ENCODE results near the gene EFHC1.

Gene EFHC1

DNA sequence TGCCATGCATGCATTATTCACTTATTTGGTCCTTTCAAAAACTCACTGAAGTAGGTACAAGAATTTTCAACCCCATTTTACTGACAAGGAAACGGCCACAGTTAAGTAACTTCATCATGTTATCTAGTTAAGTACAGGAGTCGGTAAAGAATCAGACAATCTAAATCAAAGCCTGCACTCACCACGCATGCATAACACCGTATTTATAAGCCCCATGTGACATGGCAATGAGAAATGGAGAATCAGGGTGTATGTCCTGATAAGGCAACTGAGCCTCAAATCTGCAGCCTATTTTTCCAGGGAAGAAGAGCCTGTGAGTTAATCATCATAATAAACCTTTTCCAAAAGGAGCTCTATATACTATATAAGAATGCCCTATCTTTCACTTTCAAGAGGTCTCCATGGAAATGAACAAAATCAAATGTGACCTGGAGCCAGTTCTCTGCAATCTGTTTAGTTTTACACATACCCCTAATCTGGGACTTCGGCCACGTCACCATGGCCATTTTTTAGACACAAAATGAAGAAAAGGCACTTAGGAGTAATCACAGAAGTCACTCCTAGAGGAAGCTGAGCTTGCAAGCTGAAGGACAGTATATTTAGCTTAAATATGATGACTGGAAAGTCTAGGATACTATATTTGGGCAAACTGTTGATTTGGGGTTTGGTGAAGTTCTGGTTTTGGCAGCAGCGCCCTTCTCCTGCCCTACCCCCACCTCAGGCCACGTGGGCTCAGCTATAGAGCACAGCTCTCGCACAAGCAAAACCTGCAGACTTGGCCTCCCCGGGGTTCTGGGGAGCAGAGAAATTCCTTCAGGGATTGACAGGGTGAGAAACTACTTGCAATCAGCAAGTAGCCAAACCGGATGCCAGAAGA lies 137.5 kb downstream of the EFHC1 start:
- Histone ChIP-seq H3K4me1 (ENCODE audit: control insufficient read depth, insufficient read depth, low read length) (peaks cover 17% of the 10 kb centered on the region), H3K27ac (ENCODE audit: low read depth, low read length) (peak overlapping the region; percentile 32), H3K27me3 (ENCODE audit: control insufficient read depth, insufficient read depth, low read length) (no peaks in the 10 kb centered on the region), H3K36me3 (ENCODE audit: control insufficient read depth, insufficient read depth, low read length) (no peaks in the 10 kb centered on the region), H3K9ac (ENCODE audit: low read depth, low read length) (no peak overlapping the region), H3K4me3 (ENCODE audit: low read depth, low read length) (no peak overlapping the region), H3K9me3 (ENCODE audit: control insufficient read depth, insufficient read depth, low read length) (no peaks in the 10 kb centered on the region)

DNA sequence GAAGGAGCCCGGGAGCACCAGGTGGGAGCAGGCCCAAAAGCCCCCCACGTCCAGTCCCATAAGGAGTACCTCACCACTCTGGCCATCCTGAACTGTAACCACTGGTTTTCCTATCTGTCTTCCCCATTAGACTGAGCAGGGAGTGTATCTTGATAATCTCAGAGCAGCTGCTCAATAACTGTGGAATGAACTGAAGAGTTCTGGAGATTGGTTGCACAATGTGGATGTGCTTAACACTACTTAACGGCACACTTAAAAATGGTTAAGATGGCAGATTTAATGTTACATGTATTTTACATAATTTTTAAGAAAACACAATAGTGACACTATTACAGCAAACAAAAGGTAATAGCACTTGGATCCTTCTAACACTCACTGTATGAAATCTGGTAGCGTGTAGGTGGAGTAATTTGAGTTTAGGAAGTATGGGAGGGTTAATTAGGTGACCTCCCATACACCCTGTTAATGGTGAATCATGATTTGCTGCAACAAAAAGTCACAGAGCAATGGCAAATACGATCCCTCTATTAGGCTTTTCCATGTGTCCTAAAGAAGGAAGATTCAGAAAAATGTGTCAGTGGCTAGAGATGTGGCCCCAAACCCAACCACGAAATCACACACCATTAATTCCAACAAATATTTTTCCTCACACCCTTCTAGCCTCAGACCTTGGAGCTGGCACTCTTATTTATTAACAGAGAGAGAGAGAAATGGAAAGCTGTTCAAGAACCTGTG lies 138.3 kb downstream of the EFHC1 start:
- Histone ChIP-seq H3K27ac (ENCODE audit: low read depth, low read length) (peak overlapping the region; percentile 32), H3K27me3 (ENCODE audit: control insufficient read depth, insufficient read depth, low read length) (no peaks in the 10 kb centered on the region), H3K9ac (ENCODE audit: low read depth, low read length) (no peak overlapping the region), H3K9me3 (ENCODE audit: control insufficient read depth, insufficient read depth, low read length) (no peaks in the 10 kb centered on the region), H3K4me3 (ENCODE audit: low read depth, low read length) (no peak overlapping the region), H3K36me3 (ENCODE audit: control insufficient read depth, insufficient read depth, low read length) (no peaks in the 10 kb centered on the region), H3K4me1 (ENCODE audit: control insufficient read depth, insufficient read depth, low read length) (peaks cover 13% of the 10 kb centered on the region)

DNA sequence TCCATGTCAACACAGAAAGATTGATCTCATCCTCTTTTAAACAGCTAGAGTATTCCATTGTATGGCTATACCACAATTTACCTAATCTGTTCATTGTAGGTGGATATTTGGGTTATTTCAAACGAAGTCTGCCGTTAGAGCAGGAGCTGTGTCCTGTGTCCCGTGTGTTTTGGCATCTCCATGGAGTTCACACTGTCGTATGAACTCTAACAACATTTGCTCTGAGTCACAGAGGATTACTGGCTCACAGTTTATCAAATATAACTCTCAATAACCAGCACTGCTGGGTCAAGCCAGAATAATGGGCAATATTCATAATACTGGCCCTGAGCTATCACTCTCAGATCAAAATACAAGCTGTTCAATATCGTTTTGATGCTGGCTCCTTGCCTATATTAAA lies 140.3 kb downstream of the EFHC1 start:
- Histone ChIP-seq H3K9ac (ENCODE audit: low read depth, low read length) (no peak overlapping the region), H3K27me3 (ENCODE audit: control insufficient read depth, insufficient read depth, low read length) (no peaks in the 10 kb centered on the region), H3K36me3 (ENCODE audit: control insufficient read depth, insufficient read depth, low read length) (no peaks in the 10 kb centered on the region), H3K4me1 (ENCODE audit: control insufficient read depth, insufficient read depth, low read length) (peaks cover 13% of the 10 kb centered on the region), H3K9me3 (ENCODE audit: control insufficient read depth, insufficient read depth, low read length) (no peaks in the 10 kb centered on the region), H3K4me3 (ENCODE audit: low read depth, low read length) (no peak overlapping the region), H3K27ac (ENCODE audit: low read depth, low read length) (no peak overlapping the region)

DNA sequence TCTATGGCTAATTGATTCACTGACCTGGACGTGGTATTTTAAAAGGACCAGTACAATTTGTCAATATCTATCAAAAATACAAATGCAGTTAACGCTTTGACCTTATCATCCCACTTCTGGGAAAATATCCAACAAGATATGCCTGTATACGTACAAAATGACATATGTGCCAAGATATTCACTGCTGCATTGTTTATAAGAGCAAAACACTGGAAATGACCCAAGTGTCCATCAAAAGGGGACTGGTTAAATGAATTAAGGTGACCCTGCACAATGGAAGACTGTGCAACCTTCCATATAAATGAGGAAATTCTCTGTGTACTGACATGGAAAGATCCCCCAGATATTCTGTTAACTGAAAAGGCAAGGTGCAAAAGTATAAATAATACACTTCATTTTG lies 142.8 kb downstream of the EFHC1 start:
- Histone ChIP-seq H3K9me3 (ENCODE audit: control insufficient read depth, insufficient read depth, low read length) (no peaks in the 10 kb centered on the region), H3K27ac (ENCODE audit: low read depth, low read length) (no peak overlapping the region), H3K4me3 (ENCODE audit: low read depth, low read length) (no peak overlapping the region), H3K9ac (ENCODE audit: low read depth, low read length) (no peak overlapping the region), H3K4me1 (ENCODE audit: control insufficient read depth, insufficient read depth, low read length) (peaks cover 13% of the 10 kb centered on the region), H3K36me3 (ENCODE audit: control insufficient read depth, insufficient read depth, low read length) (no peaks in the 10 kb centered on the region), H3K27me3 (ENCODE audit: control insufficient read depth, insufficient read depth, low read length) (no peaks in the 10 kb centered on the region)

DNA sequence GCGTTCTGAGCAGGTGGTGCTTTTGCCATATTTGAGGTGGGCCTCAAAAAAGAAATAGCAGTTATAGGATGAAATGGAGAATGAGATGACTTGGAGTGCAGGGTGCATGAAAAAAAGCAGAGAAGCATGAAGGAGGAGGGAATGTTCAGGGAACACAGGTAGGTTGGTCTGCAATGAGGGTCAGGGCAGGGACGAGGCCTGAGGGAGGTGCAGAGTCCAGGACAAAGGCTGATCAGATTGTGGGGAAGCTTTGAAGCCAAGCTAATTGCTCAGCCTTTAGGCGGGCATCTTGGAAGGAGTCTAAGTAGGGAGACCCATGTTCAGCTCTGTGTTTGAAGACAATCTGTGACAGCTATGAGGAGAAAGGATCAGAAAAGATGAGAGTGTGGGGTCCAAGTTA lies 144.7 kb downstream of the EFHC1 start:
- no peak overlapping the region for H3K27ac ChIP-seq (ENCODE audit: low read depth, low read length)
- H3K36me3 ChIP-seq (ENCODE audit: control insufficient read depth, insufficient read depth, low read length): no peaks in the 10 kb centered on the region
- no peaks in the 10 kb centered on the region for H3K27me3 ChIP-seq (ENCODE audit: control insufficient read depth, insufficient read depth, low read length)
- no peak overlapping the region for H3K4me3 ChIP-seq (ENCODE audit: low read depth, low read length)
- no peaks in the 10 kb centered on the region for H3K9me3 ChIP-seq (ENCODE audit: control insufficient read depth, insufficient read depth, low read length)
- H3K4me1 ChIP-seq (ENCODE audit: control insufficient read depth, insufficient read depth, low read length): peaks cover 20% of the 10 kb centered on the region
- H3K9ac ChIP-seq (ENCODE audit: low read depth, low read length): no peak overlapping the region

DNA sequence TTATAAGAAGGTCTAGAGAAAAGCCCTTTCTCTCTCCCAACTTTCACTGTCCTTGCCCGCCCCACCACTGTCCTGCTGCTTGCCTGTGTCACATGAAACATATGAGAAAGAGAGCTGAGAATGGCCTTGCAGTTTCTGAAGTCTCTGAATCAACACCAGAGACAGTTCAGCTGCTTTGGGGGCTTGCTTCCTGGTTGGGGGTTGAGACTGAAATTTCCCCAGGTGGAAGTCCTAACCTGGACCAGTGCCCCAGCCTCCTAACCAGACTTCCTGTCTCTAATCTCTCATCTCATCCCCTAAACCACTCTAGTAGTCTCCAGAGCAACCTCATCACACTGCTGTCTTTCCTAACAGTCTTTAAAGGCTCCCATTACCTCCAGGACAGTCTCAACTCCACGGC lies 146.1 kb downstream of the EFHC1 start:
- Histone ChIP-seq H3K9me3 (ENCODE audit: control insufficient read depth, insufficient read depth, low read length) (no peaks in the 10 kb centered on the region), H3K4me3 (ENCODE audit: low read depth, low read length) (no peak overlapping the region), H3K9ac (ENCODE audit: low read depth, low read length) (no peak overlapping the region), H3K27ac (ENCODE audit: low read depth, low read length) (no peak overlapping the region), H3K27me3 (ENCODE audit: control insufficient read depth, insufficient read depth, low read length) (no peaks in the 10 kb centered on the region), H3K4me1 (ENCODE audit: control insufficient read depth, insufficient read depth, low read length) (peaks cover 31% of the 10 kb centered on the region), H3K36me3 (ENCODE audit: control insufficient read depth, insufficient read depth, low read length) (no peaks in the 10 kb centered on the region)

DNA sequence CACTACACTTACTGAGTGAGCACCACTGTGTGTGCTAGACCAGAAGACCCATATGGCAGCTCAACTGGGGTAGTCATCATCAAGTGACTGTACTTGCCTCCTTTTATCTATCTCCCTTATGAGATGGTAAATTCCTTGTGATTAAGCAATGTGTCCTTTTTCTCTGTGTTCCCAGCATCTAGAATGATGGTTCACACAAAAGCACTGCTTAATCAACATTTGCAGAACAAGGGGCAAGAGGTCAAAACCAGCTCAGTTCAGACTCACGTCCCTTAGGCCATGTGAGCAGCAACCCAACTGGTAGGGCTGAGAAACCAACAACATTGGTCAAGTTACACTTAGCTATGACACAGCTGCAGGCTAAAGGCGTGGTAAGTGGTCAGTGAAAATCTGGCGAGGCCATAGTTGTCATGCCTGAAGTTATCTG lies 146.7 kb downstream of the EFHC1 start:
- H3K27ac ChIP-seq (ENCODE audit: low read depth, low read length): no peak overlapping the region
- H3K4me1 ChIP-seq (ENCODE audit: control insufficient read depth, insufficient read depth, low read length): peaks cover 33% of the 10 kb centered on the region
- H3K9ac ChIP-seq (ENCODE audit: low read depth, low read length): no peak overlapping the region

DNA sequence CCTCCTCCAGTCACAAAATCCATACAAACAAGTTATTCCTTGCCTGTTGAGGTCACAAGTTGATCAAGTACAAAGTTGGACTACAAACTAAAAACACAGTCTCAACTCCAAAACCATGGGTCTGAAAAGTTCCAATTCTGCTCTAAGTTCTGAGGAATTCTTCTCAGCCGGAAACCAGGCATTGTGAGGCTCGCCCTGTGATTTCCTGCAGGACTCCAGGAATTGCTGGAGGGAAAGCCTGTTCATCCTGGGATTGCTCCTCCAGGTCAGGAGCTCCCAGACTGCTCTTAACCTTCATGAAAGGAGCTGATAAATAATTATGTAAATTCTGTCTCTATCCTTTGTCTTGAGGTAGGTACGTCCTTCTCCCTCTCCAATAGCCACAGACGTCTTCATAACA lies 148.2 kb downstream of the EFHC1 start:
- no peak overlapping the region for H3K27ac ChIP-seq (ENCODE audit: low read depth, low read length)
- no peak overlapping the region for H3K4me3 ChIP-seq (ENCODE audit: low read depth, low read length)
- no peaks in the 10 kb centered on the region for H3K9me3 ChIP-seq (ENCODE audit: control insufficient read depth, insufficient read depth, low read length)
- H3K9ac ChIP-seq (ENCODE audit: low read depth, low read length): no peak overlapping the region
- H3K4me1 ChIP-seq (ENCODE audit: control insufficient read depth, insufficient read depth, low read length): peaks cover 43% of the 10 kb centered on the region
- H3K27me3 ChIP-seq (ENCODE audit: control insufficient read depth, insufficient read depth, low read length): no peaks in the 10 kb centered on the region
- no peaks in the 10 kb centered on the region for H3K36me3 ChIP-seq (ENCODE audit: control insufficient read depth, insufficient read depth, low read length)

More for the DNA sequence above, 146.7 kb downstream of the EFHC1 start:
- Histone ChIP-seq H3K27me3 (ENCODE audit: control insufficient read depth, insufficient read depth, low read length) (no peaks in the 10 kb centered on the region), H3K9me3 (ENCODE audit: control insufficient read depth, insufficient read depth, low read length) (no peaks in the 10 kb centered on the region), H3K4me3 (ENCODE audit: low read depth, low read length) (no peak overlapping the region), H3K36me3 (ENCODE audit: control insufficient read depth, insufficient read depth, low read length) (no peaks in the 10 kb centered on the region)

DNA sequence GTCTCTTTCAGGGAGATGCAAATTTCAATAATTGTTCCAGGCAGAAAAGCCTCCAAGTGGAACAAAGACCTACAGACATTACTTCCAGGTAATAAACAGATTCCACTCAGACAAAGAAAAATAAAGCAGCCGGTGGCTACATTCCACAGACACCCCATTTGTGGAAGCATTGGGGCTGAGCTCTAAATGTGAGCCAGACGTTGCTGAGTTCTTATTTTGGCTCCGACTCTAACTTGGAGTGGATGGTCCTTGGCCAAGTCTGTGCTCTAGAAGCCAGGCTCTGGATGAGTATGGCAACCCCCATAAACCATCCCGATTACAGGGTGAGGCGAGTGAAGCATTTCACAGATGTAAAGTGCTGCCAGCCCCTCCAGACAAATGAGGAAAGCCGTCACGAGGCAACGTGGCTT lies 150.2 kb downstream of the EFHC1 start:
- Histone ChIP-seq H3K27me3 (ENCODE audit: control insufficient read depth, insufficient read depth, low read length) (no peaks in the 10 kb centered on the region), H3K4me1 (ENCODE audit: control insufficient read depth, insufficient read depth, low read length) (peaks cover 55% of the 10 kb centered on the region), H3K27ac (ENCODE audit: low read depth, low read length) (peak overlapping the region; percentile 55), H3K9ac (ENCODE audit: low read depth, low read length) (no peak overlapping the region), H3K9me3 (ENCODE audit: control insufficient read depth, insufficient read depth, low read length) (no peaks in the 10 kb centered on the region), H3K4me3 (ENCODE audit: low read depth, low read length) (no peak overlapping the region), H3K36me3 (ENCODE audit: control insufficient read depth, insufficient read depth, low read length) (no peaks in the 10 kb centered on the region)

DNA sequence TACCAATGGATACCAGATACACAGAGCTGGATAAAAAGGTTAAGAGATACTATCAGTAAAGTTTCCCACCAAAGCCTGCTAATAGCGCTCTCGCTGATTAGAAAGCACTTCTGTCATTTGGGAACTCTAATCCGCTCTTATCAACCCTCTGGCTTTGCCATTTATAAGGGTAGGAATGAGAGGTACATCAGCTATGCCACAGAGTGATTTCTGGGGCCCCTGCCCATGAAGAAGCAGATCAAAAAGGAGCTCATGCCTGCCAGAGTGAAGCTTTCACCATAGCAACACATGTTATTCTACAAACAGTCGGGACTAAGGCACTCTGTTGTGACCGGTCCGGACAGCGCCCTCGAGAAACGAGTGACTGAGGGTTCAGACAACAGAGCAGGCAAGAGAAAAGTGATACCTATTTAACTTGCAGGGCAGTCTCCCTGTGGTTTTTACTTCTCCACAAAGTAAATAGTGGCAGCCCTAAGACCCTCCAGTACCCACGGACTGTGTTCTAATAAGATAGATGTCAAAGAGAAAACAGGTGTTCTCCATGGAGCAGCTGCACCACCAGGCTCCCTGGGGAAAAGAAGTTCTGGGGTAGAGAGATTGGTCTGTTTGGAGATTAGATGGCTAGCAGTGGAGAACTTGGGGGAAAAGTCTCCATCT lies 151.1 kb downstream of the EFHC1 start:
- H3K9me3 ChIP-seq (ENCODE audit: control insufficient read depth, insufficient read depth, low read length): no peaks in the 10 kb centered on the region
- no peaks in the 10 kb centered on the region for H3K36me3 ChIP-seq (ENCODE audit: control insufficient read depth, insufficient read depth, low read length)
- H3K4me3 ChIP-seq (ENCODE audit: low read depth, low read length): no peak overlapping the region
- no peaks in the 10 kb centered on the region for H3K27me3 ChIP-seq (ENCODE audit: control insufficient read depth, insufficient read depth, low read length)
- peaks cover 63% of the 10 kb centered on the region for H3K4me1 ChIP-seq (ENCODE audit: control insufficient read depth, insufficient read depth, low read length)
- no peak overlapping the region for H3K27ac ChIP-seq (ENCODE audit: low read depth, low read length)
- H3K9ac ChIP-seq (ENCODE audit: low read depth, low read length): no peak overlapping the region

DNA sequence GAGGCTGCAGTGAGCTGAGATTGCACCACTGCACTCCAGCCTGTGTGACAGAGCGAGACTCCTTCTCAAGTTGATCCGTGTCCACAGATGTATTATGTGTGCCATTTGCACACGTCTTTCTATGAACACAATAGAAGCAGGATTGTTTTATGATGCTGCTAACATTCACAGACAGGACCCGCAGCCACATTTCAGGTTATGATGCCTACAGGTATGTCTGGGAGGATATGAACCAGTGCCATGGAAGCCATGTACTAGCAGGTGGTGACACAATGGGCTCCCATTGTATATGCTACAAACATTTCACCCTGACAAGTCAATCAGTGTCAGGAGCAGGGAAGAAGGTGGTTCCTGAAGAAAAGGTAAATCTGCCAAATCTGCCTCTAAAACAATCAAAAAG lies 152.4 kb downstream of the EFHC1 start:
- Histone ChIP-seq H3K4me3 (ENCODE audit: low read depth, low read length) (no peak overlapping the region), H3K27ac (ENCODE audit: low read depth, low read length) (no peak overlapping the region), H3K36me3 (ENCODE audit: control insufficient read depth, insufficient read depth, low read length) (no peaks in the 10 kb centered on the region), H3K4me1 (ENCODE audit: control insufficient read depth, insufficient read depth, low read length) (peaks cover 55% of the 10 kb centered on the region), H3K9me3 (ENCODE audit: control insufficient read depth, insufficient read depth, low read length) (no peaks in the 10 kb centered on the region), H3K27me3 (ENCODE audit: control insufficient read depth, insufficient read depth, low read length) (no peaks in the 10 kb centered on the region), H3K9ac (ENCODE audit: low read depth, low read length) (no peak overlapping the region)
